CD4-positive, alpha-beta memory T cell (primary cell): ENCODE results near the gene ZDHHC12. TPM values are rescaled to one million over a fixed set of nuclear protein-coding genes. Genes with fewer than 3 reads are reported as not detected.

Experiments used
- CTCF ChIA-PET: fragments of 350-600 bp; sonication (Branson Sonifier 250); formaldehyde crosslinking; loops from one replicate; lab custom pipeline; 2021; ENCODE audit warnings: inconsistent platforms; ENCODE audit not compliant: partially characterized antibody; lab: Charles Lee
- POLR2A ChIA-PET: fragments of 350-600 bp; sonication (Branson Sonifier 250); formaldehyde crosslinking; loops from one replicate; lab custom pipeline; 2021; ENCODE audit not compliant: partially characterized antibody; lab: Charles Lee
- DNase-seq, 5 donors: peaks; one replicate each; pipeline versions ENCODE4 v3.0.0 to v3.0.0-alpha.2; 2020 to 2022; ENCODE audit warnings: mixed read lengths in 1 of 5
- H3K27ac ChIP-seq: one replicate; pipeline ENCODE4 v1.7.0; 2013; ENCODE audit warnings: low read depth, low read length
- H3K27me3 ChIP-seq: 2 replicates; pipeline ENCODE4 v1.7.0; 2013; ENCODE audit warnings: mild to moderate bottlenecking, low read length, moderate library complexity; ENCODE audit not compliant: insufficient read depth
- H3K36me3 ChIP-seq: 2 replicates; pipeline ENCODE4 v1.7.0; 2013; ENCODE audit warnings: mild to moderate bottlenecking, low read length, moderate library complexity; ENCODE audit not compliant: insufficient read depth
- H3K4me1 ChIP-seq: 2 replicates; pipeline ENCODE4 v1.7.0; 2013; ENCODE audit warnings: mild to moderate bottlenecking, low read length, moderate library complexity; ENCODE audit not compliant: insufficient read depth
- H3K4me3 ChIP-seq, 2 donors: one replicate each; pipeline ENCODE4 v1.7.0; 2013; ENCODE audit warnings: low read length in 2 of 2, mild to moderate bottlenecking in 1 of 2
- H3K9me3 ChIP-seq, 2 donors: one replicate each; pipeline ENCODE4 v1.7.0; 2013; ENCODE audit warnings: low read length in 2 of 2, control low read depth in 1 of 2; ENCODE audit not compliant: control insufficient read depth in 1 of 2
- H3K27ac Mint-ChIP-seq, 7 donors: one replicate each; pipeline ENCODE4 v1.8.0; 2020 to 2021; ENCODE audit warnings: mixed read lengths in 7 of 7, mild to moderate bottlenecking in 6 of 7, inconsistent platforms in 3 of 7, moderate library complexity in 3 of 7
- H3K27me3 Mint-ChIP-seq, 2 donors: one replicate each; pipeline ENCODE4 v1.8.0; 2020 to 2021; ENCODE audit warnings: mixed read lengths in 2 of 2
- H3K36me3 Mint-ChIP-seq, 2 donors: one replicate each; pipeline ENCODE4 v1.8.0; 2020 to 2021; ENCODE audit warnings: mixed read lengths in 2 of 2, inconsistent platforms in 1 of 2, mild to moderate bottlenecking in 1 of 2
- H3K4me1 Mint-ChIP-seq, 4 donors: one replicate each; pipeline ENCODE4 v1.8.0; 2020 to 2021; ENCODE audit warnings: mixed read lengths in 4 of 4, mild to moderate bottlenecking in 1 of 4
- H3K4me3 Mint-ChIP-seq, 8 donors: one replicate each; pipeline ENCODE4 v1.8.0; 2020 to 2021; ENCODE audit warnings: mixed read lengths in 8 of 8, mild to moderate bottlenecking in 7 of 8, moderate library complexity in 6 of 8, inconsistent platforms in 3 of 8
- H3K9me3 Mint-ChIP-seq, 8 donors: one replicate each; pipeline ENCODE4 v1.8.0; 2020 to 2021; ENCODE audit warnings: mixed read lengths in 8 of 8, mild to moderate bottlenecking in 5 of 8, inconsistent platforms in 3 of 8, moderate library complexity in 1 of 8
- intact Hi-C: fragments of 100-400 bp; cut with micrococcal nuclease; formaldehyde crosslinking; loops from one replicate; pipeline ENCODE4 v1.15.1; 2023
- polyA plus RNA-seq, 2 donors: library from polyadenylated mRNA; unstranded; fragments of 300-500 nt; fragmentation: Illumina TruSeq; gene quantifications; one replicate each; pipeline ENCODE4 v1.2.3, GENCODE V29; 2021
- total RNA-seq, 2 experiments: library from RNA; stranded (reverse); gene quantifications; one replicate each; pipeline ENCODE4 v1.2.3, GENCODE V29; 2021

ZDHHC12 gene
- total and polyA plus RNA-seq, 4 experiments from 2014 or later = 24.6 to 75.7 (median 41.7) TPM

GRCh38 chr9:128768606-128769005, 44.7 kb upstream of the ZDHHC12 start:
- Mint-ChIP-seq H3K36me3 (peaks cover 3 to 29% of the 10 kb centered on the region in 2 donors), H3K4me1 (peaks cover 27 to 55% (median 33%) of the 10 kb centered on the region in 4 donors), H3K27ac (peak overlapping the region in 4 of 7 donors; percentile 47 to 92 (median 71)), H3K27me3 (no peaks in the 10 kb centered on the region), H3K9me3 (no peaks in the 10 kb centered on the region), H3K4me3 (peak overlapping the region in 2 of 8 donors; percentile 25 to 29)
- peaks cover 32% of the 10 kb centered on the region for H3K4me1 ChIP-seq
- no peak overlapping the region for H3K27ac ChIP-seq
- POLR2A ChIA-PET = no interaction called here
- no peaks in the 10 kb centered on the region for H3K27me3 ChIP-seq
- no peaks in the 10 kb centered on the region for H3K36me3 ChIP-seq
- intact Hi-C loops = no loop called here
- H3K4me3 ChIP-seq = no peak overlapping the region
- CTCF ChIA-PET = interaction anchor here (0.7 kb wide), 1 partner anchor 67 kb away, joined by 3 read pairs; the partner anchor contains the start of gene PKN3
- DNase-seq = no peak
- H3K9me3 ChIP-seq = no peaks in the 10 kb centered on the region

DNA sequence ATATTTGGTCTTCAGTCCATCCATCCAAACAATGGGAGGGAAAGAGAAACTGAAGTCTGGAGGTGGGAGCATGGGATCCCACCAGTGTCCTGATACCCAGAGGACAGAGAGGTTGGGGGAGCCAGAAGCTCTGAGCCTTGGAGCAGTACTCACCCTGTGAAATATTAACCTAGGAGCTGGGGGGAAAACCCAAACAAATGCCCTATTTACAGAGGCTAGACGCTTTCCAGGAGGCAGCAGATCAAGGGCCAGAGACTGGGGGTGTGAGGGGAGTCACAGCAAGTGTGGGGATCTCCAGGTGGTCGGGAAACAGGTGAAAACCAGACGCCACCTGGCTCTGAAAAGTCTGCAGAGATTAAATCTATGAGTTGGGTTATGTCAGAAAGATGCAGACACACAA, 41.6 kb upstream of the ZDHHC12 start:
- no peak overlapping the region for H3K27ac ChIP-seq
- no peaks in the 10 kb centered on the region for H3K36me3 ChIP-seq
- no peaks in the 10 kb centered on the region for H3K27me3 ChIP-seq
- H3K4me1 Mint-ChIP-seq = peaks cover 26 to 57% (median 32%) of the 10 kb centered on the region in 4 donors
- no peak overlapping the region for H3K4me3 ChIP-seq
- no peaks in the 10 kb centered on the region for H3K9me3 ChIP-seq
- DNase-seq = no peak
- no peak overlapping the region for H3K27ac Mint-ChIP-seq
- peaks cover 25% of the 10 kb centered on the region for H3K4me1 ChIP-seq
- no peaks in the 10 kb centered on the region for H3K27me3 Mint-ChIP-seq
- H3K36me3 Mint-ChIP-seq = peaks cover 3 to 25% of the 10 kb centered on the region in 2 donors
- H3K4me3 Mint-ChIP-seq = no peak overlapping the region
- intact Hi-C loops = no loop called here
- POLR2A ChIA-PET = interaction anchor here (1.7 kb wide), 1 partner anchor 48 kb away, joined by 3 read pairs; no protein-coding TSS in a partner anchor
- no peaks in the 10 kb centered on the region for H3K9me3 Mint-ChIP-seq
- CTCF ChIA-PET = interaction anchor here (1.2 kb wide), 1 partner anchor 53 kb away, joined by 4 read pairs; the partner anchor contains the start of gene ENDOG

DNA sequence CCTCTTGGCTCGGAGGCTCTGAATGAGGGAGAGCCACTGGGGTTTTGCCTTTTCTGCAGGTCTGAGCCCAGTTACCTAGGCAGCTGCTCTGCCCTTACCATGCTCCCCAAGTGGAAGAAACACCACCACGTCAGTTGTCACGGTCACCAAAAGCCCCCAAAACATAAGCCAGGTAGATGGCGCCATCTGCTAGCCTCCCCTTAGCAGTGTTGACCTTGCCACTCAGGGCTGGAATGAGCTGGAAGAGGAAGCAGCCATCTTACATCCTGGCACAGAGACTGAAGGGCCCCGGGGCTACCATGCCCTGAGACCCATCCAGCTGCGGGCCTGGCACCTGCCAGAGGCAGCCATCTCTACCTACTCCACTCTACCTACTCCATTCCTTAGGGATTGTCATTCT, 40.4 kb upstream of the ZDHHC12 start:
- POLR2A ChIA-PET = interaction anchor here (1.0 kb wide), 1 partner anchor 40 kb away, joined by 4 read pairs; the partner anchor contains the start of gene ZDHHC12
- DNase-seq = no peak
- Histone ChIP-seq H3K9me3 (no peaks in the 10 kb centered on the region), H3K36me3 (no peaks in the 10 kb centered on the region), H3K27me3 (no peaks in the 10 kb centered on the region), H3K4me1 (peaks cover 15% of the 10 kb centered on the region), H3K27ac (no peak overlapping the region), H3K4me3 (no peak overlapping the region)
- peaks cover 3 to 24% of the 10 kb centered on the region in 2 donors for H3K36me3 Mint-ChIP-seq
- H3K27me3 Mint-ChIP-seq = no peaks in the 10 kb centered on the region
- no peaks in the 10 kb centered on the region for H3K9me3 Mint-ChIP-seq
- CTCF ChIA-PET = interaction anchor here (1.2 kb wide), 1 partner anchor 54 kb away, joined by 4 read pairs; the partner anchor contains the start of gene ENDOG
- peaks cover 19 to 46% (median 24%) of the 10 kb centered on the region in 4 donors for H3K4me1 Mint-ChIP-seq
- H3K4me3 Mint-ChIP-seq = no peak overlapping the region
- H3K27ac Mint-ChIP-seq = no peak overlapping the region
- intact Hi-C loops = no loop called here

DNA sequence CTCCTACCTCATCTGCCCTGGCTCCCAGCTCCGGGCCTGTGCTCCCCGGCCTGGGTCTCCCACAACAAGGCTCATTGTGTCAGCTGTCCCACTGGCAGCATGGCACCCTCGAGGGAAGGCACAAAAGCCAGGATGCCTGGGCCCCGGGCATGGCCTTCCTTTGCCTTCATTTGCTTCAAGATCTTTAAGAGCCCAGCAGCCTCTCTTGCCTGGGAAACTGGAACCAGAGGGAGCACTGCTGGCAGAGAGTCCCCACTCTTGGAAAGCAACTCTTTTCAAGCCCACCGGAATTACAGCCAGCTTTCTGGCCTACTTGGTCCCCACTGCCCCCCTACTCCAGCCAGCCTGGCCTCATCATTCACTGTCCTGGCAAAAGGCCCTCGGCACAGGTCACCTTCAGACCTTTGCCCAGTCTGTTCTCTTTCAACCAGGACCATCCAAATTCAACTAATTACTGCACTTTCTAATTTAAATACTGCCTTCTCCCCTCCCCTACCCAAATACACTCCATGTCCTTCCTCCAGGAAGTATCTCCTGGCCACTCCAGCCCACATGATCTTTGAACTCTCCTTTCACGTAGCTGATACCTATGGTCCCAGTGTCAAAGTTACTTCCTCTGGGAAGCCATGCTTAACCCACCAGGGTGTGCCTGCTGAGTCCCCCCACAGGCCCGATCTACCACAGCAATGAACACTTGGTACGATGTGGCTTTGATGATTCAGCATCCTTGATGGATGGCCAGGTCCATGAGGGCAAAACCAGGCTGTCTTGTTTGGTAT, 38.9 kb upstream of the ZDHHC12 start:
- no peaks in the 10 kb centered on the region for H3K9me3 Mint-ChIP-seq
- DNase-seq = no peak
- H3K4me3 Mint-ChIP-seq = no peak overlapping the region
- intact Hi-C loops = no loop called here
- peaks cover 17 to 36% (median 20%) of the 10 kb centered on the region in 4 donors for H3K4me1 Mint-ChIP-seq
- no peak overlapping the region for H3K27ac ChIP-seq
- H3K27me3 ChIP-seq = no peaks in the 10 kb centered on the region
- peaks cover 6 to 20% of the 10 kb centered on the region in 2 donors for H3K36me3 Mint-ChIP-seq
- no peak overlapping the region for H3K4me3 ChIP-seq
- CTCF ChIA-PET = no interaction called here
- peak overlapping the region in 3 of 7 donors; percentile 49 to 68 (median 66) for H3K27ac Mint-ChIP-seq
- no peaks in the 10 kb centered on the region for H3K9me3 ChIP-seq
- POLR2A ChIA-PET = interaction anchor here (1.0 to 1.3 kb wide), 2 partner anchors 9 kb away, joined by 3 read pairs; partner anchors contain the start of gene ZER1
- no peaks in the 10 kb centered on the region for H3K36me3 ChIP-seq
- H3K4me1 ChIP-seq = peaks cover 3% of the 10 kb centered on the region
- no peaks in the 10 kb centered on the region for H3K27me3 Mint-ChIP-seq

GRCh38 chr9:128757602-128758001, 33.7 kb upstream of the ZDHHC12 start:
- Mint-ChIP-seq H3K27me3 (no peaks in the 10 kb centered on the region), H3K36me3 (peaks cover 8 to 20% of the 10 kb centered on the region in 2 donors), H3K9me3 (no peaks in the 10 kb centered on the region), H3K4me3 (no peak overlapping the region), H3K27ac (no peak overlapping the region), H3K4me1 (peaks cover 2 to 15% (median 9%) of the 10 kb centered on the region in 4 donors)
- no peak for DNase-seq
- Histone ChIP-seq H3K4me3 (no peak overlapping the region), H3K27ac (no peak overlapping the region), H3K27me3 (no peaks in the 10 kb centered on the region), H3K36me3 (peaks cover 8% of the 10 kb centered on the region), H3K9me3 (no peaks in the 10 kb centered on the region), H3K4me1 (no peaks in the 10 kb centered on the region)
- ChIA-PET CTCF (no interaction called here), POLR2A (interaction anchor here (0.5 to 0.7 kb wide), 2 partner anchors 68 to 339 kb away, joined by 3 read pairs; no protein-coding TSS in a partner anchor)
- intact Hi-C loops = no loop called here

DNA sequence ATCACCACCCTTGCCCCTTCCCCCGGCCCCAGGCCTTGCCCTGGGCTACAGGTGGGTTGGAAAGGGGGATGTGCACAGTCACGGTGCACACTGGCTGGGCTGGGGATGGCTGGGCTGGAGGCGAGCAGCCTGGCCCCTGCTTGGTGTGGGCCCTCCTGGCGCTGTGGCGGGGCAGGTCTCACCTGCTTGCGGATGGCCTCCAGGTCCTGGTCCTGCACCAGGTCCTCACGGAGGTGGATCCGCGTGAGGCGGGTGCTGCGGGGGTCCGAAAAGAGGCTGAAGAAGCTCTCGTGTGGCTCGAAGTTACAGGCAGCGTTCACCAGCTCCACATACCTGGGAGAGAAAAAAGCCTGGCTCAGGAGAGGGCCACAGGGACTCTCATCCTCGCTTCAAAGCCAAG, 29.7 kb upstream of the ZDHHC12 start:
- intact Hi-C loops = no loop called here
- H3K27ac ChIP-seq = no peak overlapping the region
- H3K4me3 ChIP-seq = no peak overlapping the region
- H3K36me3 ChIP-seq = peaks cover 20% of the 10 kb centered on the region
- Mint-ChIP-seq H3K4me3 (no peak overlapping the region), H3K4me1 (peaks cover 0 to 13% (median 7%) of the 10 kb centered on the region in 4 donors), H3K27me3 (no peaks in the 10 kb centered on the region), H3K27ac (no peak overlapping the region), H3K36me3 (peaks cover 15 to 31% of the 10 kb centered on the region in 2 donors), H3K9me3 (no peaks in the 10 kb centered on the region)
- CTCF ChIA-PET = no interaction called here
- POLR2A ChIA-PET = no interaction called here
- H3K9me3 ChIP-seq = no peaks in the 10 kb centered on the region
- no peak for DNase-seq
- H3K27me3 ChIP-seq = no peaks in the 10 kb centered on the region
- no peaks in the 10 kb centered on the region for H3K4me1 ChIP-seq

GRCh38 chr9:128750926-128751595, 27.1 kb upstream of the ZDHHC12 start:
- POLR2A ChIA-PET = interaction anchor here (0.5 kb wide), 1 partner anchor 29 kb away, joined by 3 read pairs; no protein-coding TSS in a partner anchor

More at GRCh38 chr9:128750926-128751595, 27.1 kb upstream of the ZDHHC12 start:
- H3K27me3 ChIP-seq = no peaks in the 10 kb centered on the region
- no peak overlapping the region for H3K27ac ChIP-seq
- peak overlapping the region in 1 of 7 donors; percentile 46 for H3K27ac Mint-ChIP-seq
- H3K4me1 Mint-ChIP-seq = peaks cover 0 to 4% (median under 1%) of the 10 kb centered on the region in 4 donors
- H3K36me3 ChIP-seq = peaks cover 20% of the 10 kb centered on the region
- H3K4me3 ChIP-seq = no peak overlapping the region
- H3K9me3 ChIP-seq = no peaks in the 10 kb centered on the region
- DNase-seq = no peak
- intact Hi-C loops = no loop called here
- H3K4me1 ChIP-seq = no peaks in the 10 kb centered on the region
- CTCF ChIA-PET = no interaction called here
- no peaks in the 10 kb centered on the region for H3K9me3 Mint-ChIP-seq
- H3K4me3 Mint-ChIP-seq = no peak overlapping the region
- peaks cover 13 to 36% of the 10 kb centered on the region in 2 donors for H3K36me3 Mint-ChIP-seq
- no peaks in the 10 kb centered on the region for H3K27me3 Mint-ChIP-seq
